Cardiac fibroblast (primary cell): Measurements from ENCODE around the gene TMPRSS3.

Source experiments
- DNase-seq, 2 donors: peaks; one replicate each; pipeline versions ENCODE4 v3.0.0 to v3.0.0-alpha.2; 2010; ENCODE audit warnings: low read depth in 2 of 2
- H3K4me3 ChIP-seq, 2 donors: replicated peaks in 1 of 2; 1 replicate in 1 of 2; 2 replicates in 1 of 2; pipeline ENCODE4 v1.5.1; 2011; ENCODE audit warnings: low read depth in 2 of 2, low read length in 2 of 2, mild to moderate bottlenecking in 2 of 2, moderate library complexity in 1 of 2
- CTCF ChIP-seq: IDR thresholded peaks from one replicate; pipeline ENCODE4 v1.5.1; 2011; ENCODE audit warnings: low read depth, mild to moderate bottlenecking, low read length, inconsistent platforms

The TMPRSS3 gene

GRCh38 chr21:42375966-42376337, 19.9 kb downstream of the TMPRSS3 start:
- no peak for TF ChIP-seq CTCF
- no peak for DNase-seq
- H3K4me3 ChIP-seq, result no peak overlapping the region

- no peak overlapping the region for H3K4me3 ChIP-seq
- TF ChIP-seq CTCF, result no peak
- DNase-seq, result no peak
Observed at GRCh38 chr21:42375506-42375905, 20.3 kb downstream of the TMPRSS3 start.

- TF ChIP-seq CTCF, result no peak
- no peak overlapping the region for H3K4me3 ChIP-seq
- DNase-seq, result no peak
Observed at GRCh38 chr21:42374864-42375499, 20.9 kb downstream of the TMPRSS3 start.

- H3K4me3 ChIP-seq, result no peak overlapping the region
- DNase-seq, result no peak
- no peak for TF ChIP-seq CTCF
Observed at GRCh38 chr21:42374457-42374856, 21.4 kb downstream of the TMPRSS3 start.

GRCh38 chr21:42373908-42374455, 21.9 kb downstream of the TMPRSS3 start:
- no peak for TF ChIP-seq CTCF
- no peak for DNase-seq

GRCh38 chr21:42373196-42373907, 22.5 kb downstream of the TMPRSS3 start:
- TF ChIP-seq CTCF, result no peak
- DNase-seq, result no peak
- H3K4me3 ChIP-seq, result no peak overlapping the region

More at GRCh38 chr21:42373908-42374455, 21.9 kb downstream of the TMPRSS3 start:
- H3K4me3 ChIP-seq, result no peak overlapping the region
